ENCODE data around the gene GNB1. TPM values are rescaled to one million over a fixed set of nuclear protein-coding genes. Genes with fewer than 3 reads are reported as not detected.
A peak's percentile ranks its signal among the peaks of the same experiment; 100 is the strongest.

GNB1 gene
- total RNA-seq, 1 experiment from 2014 or later = 339 TPM

GRCh38 chr1:1919304-1920056 is 28.6 kb upstream of the GNB1 start (continued):
- TF ChIP-seq MAX (CRISPR knock-in tag; IDR thresholded peaks at IDR 0.05) (peak; percentile 87), GRHL2 (CRISPR knock-in tag; IDR thresholded peaks at IDR 0.05; ENCODE audit: insufficient replicate concordance, severe bottlenecking) (no peak), USF2 (CRISPR knock-in tag; IDR thresholded peaks at IDR 0.05) (peak; percentile 64), ZNF281 (CRISPR knock-in tag; IDR thresholded peaks at IDR 0.05) (peak; percentile 14; the same call in 1 of the 2 replicates), E2F5 (CRISPR knock-in tag; IDR thresholded peaks at IDR 0.05) (peak; percentile 71), ZNF512 (CRISPR knock-in tag; IDR thresholded peaks at IDR 0.05; ENCODE audit: borderline replicate concordance) (no peak), FOXJ3 (CRISPR knock-in tag; IDR thresholded peaks at IDR 0.05; ENCODE audit: borderline replicate concordance) (no peak), ESRRA (CRISPR knock-in tag; IDR thresholded peaks at IDR 0.05; ENCODE audit: borderline replicate concordance) (no peak), ETV6 (CRISPR knock-in tag; IDR thresholded peaks at IDR 0.05) (no peak; the same call in 1 of the 2 replicates), GABPB1 (CRISPR knock-in tag; IDR thresholded peaks at IDR 0.05) (peak; percentile 22; the same call in 1 of the 2 replicates), ATF2 (CRISPR knock-in tag; IDR thresholded peaks at IDR 0.05; ENCODE audit: borderline replicate concordance, low read depth) (no peak), OVOL2 (CRISPR knock-in tag; IDR thresholded peaks at IDR 0.05; ENCODE audit: borderline replicate concordance) (no peak), SOX15 (CRISPR knock-in tag; IDR thresholded peaks at IDR 0.05) (no peak), EMX1 (CRISPR knock-in tag; IDR thresholded peaks at IDR 0.05) (no peak), E2F4 (CRISPR knock-in tag; IDR thresholded peaks at IDR 0.05; ENCODE audit: borderline replicate concordance, low read depth) (no peak), NFATC4 (CRISPR knock-in tag; IDR thresholded peaks at IDR 0.05) (no peak), SMAD4 (CRISPR knock-in tag; IDR thresholded peaks at IDR 0.05) (no peak), NFYB (CRISPR knock-in tag; conservative IDR thresholded peaks at IDR 0.05; ENCODE audit: low read depth) (no peak), FOXK1 (CRISPR knock-in tag; IDR thresholded peaks at IDR 0.05) (0 out of 2 replicates have a peak, but pooled peaks have one; percentile 62), ZNF396 (CRISPR knock-in tag; IDR thresholded peaks at IDR 0.05; ENCODE audit: borderline replicate concordance) (no peak), ZNF671 (CRISPR knock-in tag; IDR thresholded peaks at IDR 0.05) (no peak), NFE2L1 (CRISPR knock-in tag; IDR thresholded peaks at IDR 0.05) (peak; percentile 72; the same call in 1 of the 2 replicates), CTCF (IDR thresholded peaks at IDR 0.05) (no peak), CREB1 (CRISPR knock-in tag; IDR thresholded peaks at IDR 0.05) (no peak), JAZF1 (CRISPR knock-in tag; IDR thresholded peaks at IDR 0.05) (no peak), ZNF138 (CRISPR knock-in tag; conservative IDR thresholded peaks at IDR 0.05) (no peak), ATF1 (CRISPR knock-in tag; IDR thresholded peaks at IDR 0.05) (no peak), MLX (CRISPR knock-in tag; IDR thresholded peaks at IDR 0.05) (no peak)

Data from WTC11 (cell line).